GM21381 (cell line): ENCODE results near the gene TRIB2.

Experiments used
- ATAC-seq: cut with Tn5 transposase; IDR thresholded peaks from one replicate; pipeline ENCODE4 v1.9.1; 2021; ENCODE audit warnings: mild to moderate bottlenecking, moderate library complexity; ENCODE audit not compliant: unreplicated experiment

The TRIB2 gene

GRCh38 chr2:12697617-12698016 lies 19.1 kb upstream of the TRIB2 start:
- ATAC-seq, result no peak

GRCh38 chr2:12700989-12701388 lies 15.7 kb upstream of the TRIB2 start:
- ATAC-seq, result no peak

DNA sequence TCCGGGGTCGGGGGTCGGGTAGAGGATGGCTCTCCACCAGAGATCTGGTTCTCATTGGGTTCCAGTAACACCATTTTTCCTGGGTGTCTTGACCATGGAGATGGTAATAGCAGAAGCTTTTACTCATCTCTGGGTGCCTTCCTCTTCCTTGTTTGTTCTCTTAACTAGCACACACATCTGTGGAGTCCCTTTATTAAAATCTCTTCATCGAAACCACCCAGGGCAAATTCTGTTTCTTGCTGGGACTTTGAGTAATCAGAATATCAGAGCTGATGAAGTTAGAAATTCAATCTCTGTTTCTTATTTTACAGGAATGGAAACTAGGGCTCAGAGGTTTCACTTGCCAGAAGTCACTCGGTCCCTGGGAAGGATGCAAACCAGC lies 15.0 kb upstream of the TRIB2 start:
- ATAC-seq, result no peak

DNA sequence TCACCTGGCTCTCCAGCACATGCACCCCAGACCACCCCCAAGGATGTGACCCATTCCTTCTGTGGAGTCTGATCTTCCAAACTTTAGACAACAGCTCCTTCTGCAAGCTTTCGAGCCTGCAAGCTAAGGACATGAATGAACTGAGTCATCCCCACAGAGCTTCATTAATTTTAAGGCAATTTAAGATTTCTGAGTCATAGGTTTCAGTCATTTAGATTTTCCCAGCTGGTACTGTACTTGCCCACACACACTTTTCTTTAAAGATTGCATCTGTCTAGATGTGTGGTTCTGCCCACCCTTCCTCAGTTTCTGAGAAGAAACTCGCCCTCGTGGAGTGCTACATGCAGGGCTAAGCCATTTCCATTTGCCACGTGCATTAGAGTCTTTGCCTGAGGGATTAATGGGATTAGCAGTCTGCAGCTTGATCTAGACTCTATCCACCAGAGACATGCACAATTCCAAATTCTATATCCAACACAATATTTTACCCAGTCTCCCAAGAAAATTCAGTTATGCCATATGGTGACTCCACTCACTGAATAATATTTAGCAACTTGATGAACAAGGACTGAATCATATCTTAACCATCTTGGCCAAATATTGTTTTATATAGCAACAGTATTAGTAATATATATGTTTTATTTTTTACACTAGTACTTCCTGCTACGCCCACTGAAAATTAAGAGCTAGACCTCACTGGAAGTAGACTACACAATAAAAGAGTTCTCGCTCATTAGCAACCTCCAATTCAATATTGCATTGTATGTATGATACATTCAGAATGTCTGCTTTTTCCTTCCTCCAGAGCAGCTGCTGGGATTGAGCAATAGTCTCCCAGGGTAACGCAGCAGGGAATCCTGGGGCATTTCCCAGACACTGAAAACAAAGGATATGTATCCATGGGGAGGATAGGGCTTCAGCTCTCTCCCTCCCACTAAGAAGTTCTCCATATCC lies 14.3 kb upstream of the TRIB2 start:
- ATAC-seq, result no peak

DNA sequence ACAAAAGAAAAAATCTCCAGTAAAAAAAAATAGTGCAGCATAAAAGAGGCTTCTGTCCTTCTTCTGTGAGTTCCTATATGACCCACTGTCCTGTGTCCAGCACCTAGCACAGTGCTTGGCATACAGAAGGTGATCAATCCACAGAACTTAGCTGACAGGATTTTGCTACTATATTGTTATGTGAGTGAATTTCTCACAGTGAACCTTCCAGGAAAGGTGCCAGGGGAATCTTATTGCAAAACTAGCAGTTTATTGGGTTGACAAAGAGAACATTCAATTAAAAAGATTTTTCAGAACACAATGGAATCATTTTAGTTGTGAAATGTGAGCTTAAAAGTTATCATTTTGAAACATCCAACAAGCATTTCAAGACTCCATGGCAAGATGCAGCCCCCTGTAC lies 12.4 kb upstream of the TRIB2 start:
- no peak for ATAC-seq

DNA sequence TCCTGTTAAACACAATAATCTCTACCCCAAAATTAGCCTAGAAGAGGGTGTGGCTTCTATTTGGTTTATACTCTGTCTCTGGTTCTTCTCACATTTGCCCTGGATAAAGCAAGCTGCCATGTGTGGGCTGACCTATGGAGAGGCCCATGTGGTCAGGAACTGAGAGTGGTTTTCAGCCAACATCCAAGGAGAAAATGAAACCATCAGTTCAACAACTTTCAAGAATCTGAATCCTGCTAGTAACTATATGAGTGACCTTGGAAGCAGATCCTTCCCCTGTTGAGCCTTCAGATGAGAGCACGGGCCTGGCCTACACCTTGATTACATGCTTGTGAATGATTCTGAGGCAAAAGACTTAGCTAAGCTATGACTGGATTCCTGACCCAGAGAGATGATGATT lies 11.5 kb upstream of the TRIB2 start:
- no peak for ATAC-seq

GRCh38 chr2:12705742-12706141 lies 11.0 kb upstream of the TRIB2 start:
- no peak for ATAC-seq

DNA sequence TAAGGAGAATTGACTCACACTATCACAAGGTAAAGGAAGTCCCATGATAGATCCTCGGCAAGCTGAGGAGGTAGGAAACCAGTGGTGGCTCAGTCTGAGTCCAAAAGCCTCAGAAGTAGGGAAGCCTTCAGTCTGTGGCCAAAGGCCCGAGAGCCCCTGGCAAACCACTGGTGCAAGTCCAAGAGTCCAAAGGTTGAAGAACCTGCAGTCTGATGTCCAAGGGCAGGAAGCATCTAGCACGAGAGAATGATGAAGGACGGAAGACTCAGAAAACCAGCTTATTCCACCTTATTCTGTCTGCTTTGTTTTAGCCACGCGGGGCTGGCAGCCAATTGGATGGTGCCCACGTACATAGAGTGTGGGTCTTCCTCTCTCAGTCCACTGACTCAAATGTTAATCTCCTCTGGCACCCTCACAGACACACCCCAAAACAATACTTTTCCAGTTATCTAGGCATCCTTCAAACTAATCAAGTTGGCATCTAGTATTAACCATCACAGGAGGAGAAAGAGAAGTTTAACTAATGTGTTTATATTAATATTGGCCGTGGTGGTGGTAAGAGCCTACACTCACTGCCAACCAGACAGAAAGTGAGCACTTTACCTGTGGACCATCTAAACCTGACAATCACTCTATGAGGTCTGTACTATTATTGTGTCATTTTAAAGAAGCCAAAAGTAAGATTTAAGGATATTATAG lies 8.1 kb upstream of the TRIB2 start:
- no peak for ATAC-seq

DNA sequence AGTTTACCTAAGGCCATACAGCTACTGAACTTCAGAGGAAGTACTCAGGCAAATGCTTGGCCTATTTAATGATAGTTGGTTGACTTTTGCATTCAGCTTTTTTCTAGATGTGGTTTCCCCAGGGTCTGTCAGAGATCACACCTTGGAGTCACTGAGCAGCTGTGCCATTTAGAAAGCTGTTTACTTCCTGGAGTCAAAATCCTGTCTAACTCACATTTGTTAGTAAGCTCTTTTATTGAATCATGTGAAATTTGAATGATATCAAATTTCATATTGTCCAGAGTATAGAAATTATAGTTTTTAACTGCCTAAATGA lies 7.6 kb upstream of the TRIB2 start:
- no peak for ATAC-seq

DNA sequence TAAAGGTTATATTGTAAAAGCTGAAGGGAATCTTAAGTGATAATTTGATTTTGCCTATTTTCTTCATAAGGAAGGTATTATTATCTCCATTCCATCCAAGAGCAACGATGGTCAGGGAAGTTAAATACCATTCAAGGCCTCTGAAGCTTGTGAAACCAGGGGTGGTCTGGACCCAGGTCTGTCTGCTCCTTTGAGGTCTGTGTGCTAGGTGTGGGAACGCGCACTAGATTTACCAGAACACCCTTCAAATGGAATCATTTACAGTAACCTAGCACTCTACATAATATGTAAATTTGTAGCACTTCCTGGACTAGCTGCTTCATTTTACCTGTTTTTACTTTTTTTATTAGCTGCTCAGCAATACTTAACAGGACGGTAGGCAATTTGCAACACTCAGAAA lies 6.4 kb upstream of the TRIB2 start:
- no peak for ATAC-seq

DNA sequence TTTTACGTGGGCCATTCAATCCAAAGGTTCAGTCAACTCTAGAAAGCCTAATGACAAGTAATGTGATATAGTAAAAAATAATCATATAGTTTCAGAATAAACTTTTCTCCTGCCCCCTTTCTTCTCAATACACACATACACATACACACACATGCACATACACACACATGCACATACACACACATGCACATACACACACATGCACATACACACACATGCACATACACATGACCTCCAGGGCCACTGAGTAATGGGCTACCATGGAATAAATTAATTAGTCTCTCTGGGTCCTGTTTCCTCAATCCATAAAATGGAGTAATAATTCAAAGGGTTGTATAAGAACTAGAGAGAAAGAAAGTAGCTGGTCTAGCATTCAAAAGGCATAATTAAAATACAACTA lies 5.4 kb upstream of the TRIB2 start:
- no peak for ATAC-seq

- ATAC-seq, result no peak
Measured at GRCh38 chr2:12712881-12713280, 3.9 kb upstream of the TRIB2 start.

- no peak for ATAC-seq
Measured at GRCh38 chr2:12714391-12715221, 2.1 kb upstream of the TRIB2 start.

DNA sequence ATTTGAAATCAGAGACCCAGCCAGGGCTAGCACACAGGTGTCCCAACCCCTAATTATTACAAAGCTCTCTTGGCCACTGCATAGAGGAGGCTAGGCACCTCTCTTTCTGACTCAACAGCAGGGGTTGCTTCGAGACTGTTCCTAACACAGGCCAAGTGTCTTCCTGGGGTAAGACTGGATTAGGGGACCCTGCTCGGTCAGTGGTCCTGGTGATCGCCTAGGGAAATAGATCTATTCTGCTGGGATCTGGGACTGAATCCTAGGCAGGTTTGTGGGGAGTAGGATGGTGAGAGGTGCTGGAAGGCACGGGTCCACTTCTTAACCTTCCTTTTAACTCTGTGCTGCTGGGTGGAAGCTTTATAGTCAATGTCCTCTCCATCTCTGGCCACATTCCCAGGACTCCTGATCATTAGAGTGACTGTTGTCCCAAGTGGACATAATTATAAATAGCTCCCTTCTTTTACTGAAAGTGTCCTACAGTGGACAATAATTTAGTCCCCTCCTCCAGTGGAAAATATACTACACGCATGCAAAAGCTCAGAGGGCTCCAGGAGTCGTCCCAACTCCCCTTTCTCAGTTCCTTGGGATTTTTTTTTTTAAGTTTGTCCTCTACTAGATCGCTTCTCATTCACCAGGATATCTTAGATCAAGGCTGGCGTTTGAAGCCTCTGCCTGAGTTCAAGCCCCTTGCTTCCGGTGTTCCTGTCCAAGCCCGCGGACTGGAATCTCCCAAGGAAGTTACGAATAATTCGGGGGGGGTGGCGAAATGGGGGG lies 1.3 kb upstream of the TRIB2 start:
- ATAC-seq, result no peak

DNA sequence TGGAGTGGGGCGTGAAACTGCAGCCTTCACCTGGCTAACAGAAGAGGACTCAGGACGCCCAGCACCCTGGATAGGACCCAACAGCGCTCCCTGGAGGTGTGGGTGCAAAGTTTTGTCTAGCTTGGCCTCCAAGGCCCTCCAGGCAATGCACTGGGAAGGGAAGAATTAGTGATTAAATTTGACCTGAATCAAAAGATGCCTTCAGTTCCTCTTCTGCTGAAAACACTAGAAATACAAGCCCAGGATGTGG lies 779 bp upstream of the TRIB2 start:
- ATAC-seq, result no peak

GRCh38 chr2:12717191-12718014 lies 667 bp downstream of the TRIB2 start:
- ATAC-seq, result no peak

DNA sequence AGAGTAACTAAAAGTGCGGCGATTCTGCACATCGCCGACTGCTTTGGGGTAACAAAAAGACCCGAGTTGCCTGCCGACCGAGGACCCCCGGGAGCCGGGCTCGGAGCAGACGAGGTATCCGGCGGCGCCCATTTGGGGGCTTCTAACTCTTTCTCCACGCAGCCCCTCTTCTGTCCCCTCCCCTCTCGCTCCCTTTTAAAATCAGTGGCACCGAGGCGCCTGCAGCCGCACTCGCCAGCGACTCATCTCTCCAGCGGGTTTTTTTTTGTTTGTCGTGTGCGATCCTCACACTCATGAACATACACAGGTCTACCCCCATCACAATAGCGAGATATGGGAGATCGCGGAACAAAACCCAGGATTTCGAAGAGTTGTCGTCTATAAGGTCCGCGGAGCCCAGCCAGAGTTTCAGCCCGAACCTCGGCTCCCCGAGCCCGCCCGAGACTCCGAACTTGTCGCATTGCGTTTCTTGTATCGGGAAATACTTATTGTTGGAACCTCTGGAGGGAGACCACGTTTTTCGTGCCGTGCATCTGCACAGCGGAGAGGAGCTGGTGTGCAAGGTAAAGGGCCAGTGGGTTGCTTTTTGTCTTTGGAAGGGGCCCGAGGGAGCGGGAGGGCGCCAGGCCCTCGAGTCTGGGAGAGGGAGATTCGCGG lies 1.4 kb downstream of the TRIB2 start:
- ATAC-seq, result no peak

DNA sequence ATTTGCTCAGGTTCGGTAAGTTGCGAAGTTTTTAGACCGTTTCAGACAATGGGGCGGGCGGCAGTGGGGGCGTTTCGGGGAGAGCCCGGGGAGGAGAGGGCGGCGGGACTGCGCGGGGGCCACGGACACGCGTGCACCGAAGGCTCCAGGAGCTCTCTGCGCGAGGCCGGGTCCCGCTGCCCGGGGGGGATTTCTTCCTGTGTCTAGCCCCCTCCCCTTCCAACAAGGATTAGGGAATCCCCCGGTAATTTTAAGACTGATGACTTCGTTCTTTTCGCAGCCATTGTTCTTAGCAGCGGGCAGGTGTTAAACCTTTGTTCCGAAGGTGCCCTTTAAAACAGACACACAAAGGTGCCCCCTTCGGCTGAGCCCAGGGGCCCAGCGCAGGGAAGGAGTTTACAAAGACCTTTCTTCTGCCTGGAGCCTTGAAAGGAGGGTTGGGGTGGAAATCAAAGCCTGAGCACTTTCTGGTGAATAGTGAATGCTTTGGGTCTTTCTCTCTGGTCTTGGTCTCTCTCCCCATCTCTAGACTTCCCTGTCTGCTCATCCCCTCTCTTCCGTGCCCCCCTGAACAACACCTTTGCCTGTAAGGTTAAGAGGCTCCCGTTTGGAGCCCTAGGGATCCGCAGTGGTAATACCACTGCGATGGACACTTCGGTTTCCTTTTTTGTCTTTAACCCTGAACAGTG lies 2.1 kb downstream of the TRIB2 start:
- ATAC-seq, result no peak
